CD14-positive monocyte (primary cell): ENCODE results near the gene STIM1. TPM values are rescaled to one million over a fixed set of nuclear protein-coding genes. Genes with fewer than 3 reads are reported as not detected.

Experiments
- DNase-seq, 3 donors: peaks; one replicate each; pipeline ENCODE4 v3.0.0-alpha.2; 2011 to 2022
- H2AFZ ChIP-seq: 2 replicates; pipeline ENCODE4 v1.6.0; 2012; ENCODE audit warnings: mild to moderate bottlenecking, low read depth, low read length, inconsistent platforms; ENCODE audit not compliant: insufficient read depth, poor library complexity, severe bottlenecking
- H3K27ac ChIP-seq, 2 donors: 1 replicate in 1 of 2; 2 replicates in 1 of 2; pipeline ENCODE4 v1.5.1; 2012 to 2013; ENCODE audit warnings: low read length in 2 of 2, control low read depth in 1 of 2, inconsistent platforms in 1 of 2, low read depth in 1 of 2, mild to moderate bottlenecking in 1 of 2
- H3K27me3 ChIP-seq, 2 donors: one replicate each; pipeline versions ENCODE4 v1.6.0 to v1.6.1; 2011 to 2013; ENCODE audit warnings: low read length in 2 of 2; ENCODE audit not compliant: control insufficient read depth in 2 of 2, insufficient read depth in 2 of 2
- H3K36me3 ChIP-seq, 2 donors: replicated peaks in 1 of 2; 1 replicate in 1 of 2; 2 replicates in 1 of 2; pipeline versions ENCODE4 v1.5.1 to v1.6.1; 2012 to 2013; ENCODE audit warnings: low read length in 2 of 2, control low read depth in 1 of 2, inconsistent platforms in 1 of 2, mild to moderate bottlenecking in 1 of 2; ENCODE audit not compliant: insufficient read depth in 2 of 2, control insufficient read depth in 1 of 2
- H3K4me1 ChIP-seq, 2 donors: 1 replicate in 1 of 2; 2 replicates in 1 of 2; pipeline versions ENCODE4 v1.5.1 to v1.6.1; 2012 to 2013; ENCODE audit warnings: low read length in 2 of 2, control low read depth in 1 of 2, inconsistent platforms in 1 of 2, mild to moderate bottlenecking in 1 of 2, moderate library complexity in 1 of 2; ENCODE audit not compliant: insufficient read depth in 2 of 2, control insufficient read depth in 1 of 2
- H3K4me2 ChIP-seq: replicated peaks from 2 replicates; pipeline ENCODE3; 2012; ENCODE audit warnings: low read length, moderate library complexity, mild to moderate bottlenecking; ENCODE audit not compliant: poor library complexity, severe bottlenecking; ENCODE audit errors: extremely low read depth
- H3K4me3 ChIP-seq, 3 experiments: fragments of 200-600 bp in 1 of 3; sonication (generic) in 1 of 3; replicated peaks in 1 of 3; 1 replicate in 2 of 3; 2 replicates in 1 of 3; pipeline ENCODE4 v1.5.1; 2011 to 2013; ENCODE audit warnings: low read length in 3 of 3, mild to moderate bottlenecking in 3 of 3, control low read depth in 2 of 3, low read depth in 2 of 3, inconsistent platforms in 1 of 3, moderate library complexity in 1 of 3
- H3K79me2 ChIP-seq: 2 replicates; pipeline ENCODE4 v1.6.0; 2012; ENCODE audit warnings: mild to moderate bottlenecking, control low read depth, inconsistent platforms, low read length, moderate library complexity; ENCODE audit not compliant: insufficient read depth
- H3K9ac ChIP-seq: 2 replicates; pipeline ENCODE4 v1.6.0; 2017; ENCODE audit warnings: low read length, mild to moderate bottlenecking; ENCODE audit not compliant: insufficient read depth, poor library complexity, severe bottlenecking
- H3K9me3 ChIP-seq, 2 donors: replicated peaks in 1 of 2; 1 replicate in 1 of 2; 2 replicates in 1 of 2; pipeline versions ENCODE4 v1.5.1 to v1.6.1; 2012 to 2013; ENCODE audit warnings: low read length in 2 of 2, control low read depth in 1 of 2; ENCODE audit not compliant: control insufficient read depth in 1 of 2, insufficient read depth in 1 of 2
- H4K20me1 ChIP-seq: 2 replicates; pipeline ENCODE4 v1.6.0; 2012; ENCODE audit warnings: mild to moderate bottlenecking, low read length, control low read depth, moderate library complexity; ENCODE audit not compliant: insufficient read depth
- H3K27ac Mint-ChIP-seq, 7 donors: one replicate each; pipeline ENCODE4 v1.8.0; 2020; ENCODE audit warnings: mild to moderate bottlenecking in 7 of 7, mixed read lengths in 7 of 7, moderate library complexity in 6 of 7, inconsistent platforms in 2 of 7
- H3K27me3 Mint-ChIP-seq, 3 donors: one replicate each; pipeline ENCODE4 v1.8.0; 2021 to 2022; ENCODE audit warnings: low read depth in 3 of 3, mild to moderate bottlenecking in 3 of 3, mixed read lengths in 3 of 3, moderate library complexity in 3 of 3, inconsistent platforms in 1 of 3
- H3K36me3 Mint-ChIP-seq, 2 donors: one replicate each; pipeline ENCODE4 v1.8.0; 2020; ENCODE audit warnings: mixed read lengths in 2 of 2, inconsistent platforms in 1 of 2, mild to moderate bottlenecking in 1 of 2
- H3K4me1 Mint-ChIP-seq: one replicate; pipeline ENCODE4 v1.8.0; 2020; ENCODE audit warnings: mild to moderate bottlenecking, mixed read lengths
- H3K4me3 Mint-ChIP-seq, 2 donors: one replicate each; pipeline ENCODE4 v1.8.0; 2020; ENCODE audit warnings: mild to moderate bottlenecking in 2 of 2, mixed read lengths in 2 of 2, moderate library complexity in 1 of 2
- H3K9me3 Mint-ChIP-seq, 7 donors: one replicate each; pipeline ENCODE4 v1.8.0; 2020 to 2022; ENCODE audit warnings: mixed read lengths in 7 of 7, mild to moderate bottlenecking in 6 of 7, moderate library complexity in 6 of 7, inconsistent platforms in 2 of 7
- WGBS: methylation state at CpG from one replicate; pipeline ENCODE4 v1.1.5; 2013; ENCODE audit warnings: missing lambda C conversion rate; ENCODE audit not compliant: insufficient coverage; 5-methylcytosine and 5-hydroxymethylcytosine counted together
- intact Hi-C, 2 donors: fragments of 100-400 bp; cut with micrococcal nuclease; formaldehyde crosslinking; loops; one replicate each; pipeline versions ENCODE4 v1.15.0 to v1.15.1; 2023
- polyA plus RNA-seq, 3 donors: library from polyadenylated mRNA; depleted of rRNA in 1 of 3; unstranded in 2 of 3; stranded (reverse) in 1 of 3; fragments of 300-500 nt in 2 of 3; fragments of >200 nt in 1 of 3; fragmentation: Illumina TruSeq in 2 of 3; gene quantifications; 1 replicate in 2 of 3; 2 replicates in 1 of 3; pipeline ENCODE4 v1.2.3, GENCODE V29; 2012 to 2021
- TF ChIP-seq, protein P1 (sequence below): fragments of 200-600 bp; IDR thresholded peaks from one replicate; pipeline ENCODE4 v1.8.0; 2022; ENCODE audit warnings: antibody characterized with exemption, mild to moderate bottlenecking

The STIM1 gene
- polyA plus RNA-seq, 3 donors = 14.0 to 68.6 (median 21.0) TPM

DNA sequence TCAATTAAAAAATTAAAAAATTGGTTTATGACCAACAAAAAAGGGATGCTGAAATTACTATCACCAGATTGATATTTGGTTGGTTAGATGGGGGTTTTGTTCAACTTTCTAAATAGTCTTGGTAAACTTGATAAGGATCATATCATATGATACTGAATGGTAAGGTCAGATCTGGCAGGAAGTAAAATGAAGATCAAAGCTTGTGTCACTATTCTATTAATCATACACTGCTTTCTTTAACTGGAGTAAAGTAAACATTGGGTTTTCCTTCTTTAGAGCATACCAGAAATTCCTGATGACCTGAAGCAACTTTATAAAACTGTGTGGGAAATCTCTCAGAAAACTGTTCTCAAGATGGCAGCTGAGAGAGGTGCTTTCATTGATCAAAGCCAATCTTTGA, 279.3 kb downstream of the STIM1 start:
- H3K4me3 Mint-ChIP-seq = no peak overlapping the region
- Histone ChIP-seq H3K79me2 (no peaks in the 10 kb centered on the region), H3K27ac (no peak overlapping the region), H3K9me3 (peaks cover 0 to 6% of the 10 kb centered on the region in 2 donors), H3K4me3 (no peak overlapping the region), H3K4me1 (no peaks in the 10 kb centered on the region), H3K27me3 (no peaks in the 10 kb centered on the region), H3K9ac (no peak overlapping the region), H3K4me2 (no peak overlapping the region), H2AFZ (no peak overlapping the region), H4K20me1 (no peaks in the 10 kb centered on the region), H3K36me3 (peaks cover 45 to 81% of the 10 kb centered on the region in 2 donors)
- TF ChIP-seq, protein P1, sequence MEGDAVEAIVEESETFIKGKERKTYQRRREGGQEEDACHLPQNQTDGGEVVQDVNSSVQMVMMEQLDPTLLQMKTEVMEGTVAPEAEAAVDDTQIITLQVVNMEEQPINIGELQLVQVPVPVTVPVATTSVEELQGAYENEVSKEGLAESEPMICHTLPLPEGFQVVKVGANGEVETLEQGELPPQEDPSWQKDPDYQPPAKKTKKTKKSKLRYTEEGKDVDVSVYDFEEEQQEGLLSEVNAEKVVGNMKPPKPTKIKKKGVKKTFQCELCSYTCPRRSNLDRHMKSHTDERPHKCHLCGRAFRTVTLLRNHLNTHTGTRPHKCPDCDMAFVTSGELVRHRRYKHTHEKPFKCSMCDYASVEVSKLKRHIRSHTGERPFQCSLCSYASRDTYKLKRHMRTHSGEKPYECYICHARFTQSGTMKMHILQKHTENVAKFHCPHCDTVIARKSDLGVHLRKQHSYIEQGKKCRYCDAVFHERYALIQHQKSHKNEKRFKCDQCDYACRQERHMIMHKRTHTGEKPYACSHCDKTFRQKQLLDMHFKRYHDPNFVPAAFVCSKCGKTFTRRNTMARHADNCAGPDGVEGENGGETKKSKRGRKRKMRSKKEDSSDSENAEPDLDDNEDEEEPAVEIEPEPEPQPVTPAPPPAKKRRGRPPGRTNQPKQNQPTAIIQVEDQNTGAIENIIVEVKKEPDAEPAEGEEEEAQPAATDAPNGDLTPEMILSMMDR = no peak
- peaks cover 0 to 3% (median 0%) of the 10 kb centered on the region in 3 donors for H3K27me3 Mint-ChIP-seq
- H3K9me3 Mint-ChIP-seq = peaks cover 0 to 13% (median 6%) of the 10 kb centered on the region in 7 donors
- no peak overlapping the region for H3K27ac Mint-ChIP-seq
- intact Hi-C loops = no loop called here
- no peak for DNase-seq
- H3K36me3 Mint-ChIP-seq = peaks cover 62 to 76% of the 10 kb centered on the region in 2 donors
- no peaks in the 10 kb centered on the region for H3K4me1 Mint-ChIP-seq

GRCh38 chr11:4138497-4138896, 283.0 kb downstream of the STIM1 start:
- H3K36me3 Mint-ChIP-seq = peaks cover 69 to 78% of the 10 kb centered on the region in 2 donors
- peaks cover 0 to 3% (median 0%) of the 10 kb centered on the region in 3 donors for H3K27me3 Mint-ChIP-seq
- no peak overlapping the region for H3K9ac ChIP-seq
- H3K4me3 ChIP-seq = no peak overlapping the region
- no peaks in the 10 kb centered on the region for H3K4me1 Mint-ChIP-seq
- no peaks in the 10 kb centered on the region for H4K20me1 ChIP-seq
- no peak overlapping the region for H3K27ac Mint-ChIP-seq
- no peaks in the 10 kb centered on the region for H3K79me2 ChIP-seq
- H3K27ac ChIP-seq = no peak overlapping the region
- H3K9me3 ChIP-seq = peaks cover 0 to 12% of the 10 kb centered on the region in 2 donors
- H3K9me3 Mint-ChIP-seq = peaks cover 0 to 22% (median 13%) of the 10 kb centered on the region in 7 donors
- H3K4me2 ChIP-seq = no peak overlapping the region
- no CpG with 5 or more reads among the region's 1 CpG for WGBS
- H3K36me3 ChIP-seq = peaks cover 41 to 77% of the 10 kb centered on the region in 2 donors
- TF ChIP-seq, protein P1 = no peak
- no peaks in the 10 kb centered on the region for H3K27me3 ChIP-seq
- no peak overlapping the region for H2AFZ ChIP-seq
- intact Hi-C loops = no loop called here
- H3K4me3 Mint-ChIP-seq = no peak overlapping the region
- no peak for DNase-seq
- no peaks in the 10 kb centered on the region for H3K4me1 ChIP-seq
